HEK293 (cell line): ENCODE measurements around the gene TRPM5.

Experiments
- AEBP2 ChIP-seq: fragments of 450-650 bp; formaldehyde crosslinking; IDR thresholded peaks from 2 replicates; pipeline ENCODE4 v1.5.1; 2016; ENCODE audit warnings: missing biosample characterization, missing genetic modification characterization, borderline replicate concordance
- EGR2 ChIP-seq: fragments of 450-650 bp; formaldehyde crosslinking; IDR thresholded peaks from 2 replicates; pipeline ENCODE4 v1.5.1; 2016; ENCODE audit warnings: low read depth, missing biosample characterization, missing genetic modification characterization
- HOXD13 ChIP-seq: sonication (generic); formaldehyde crosslinking; IDR thresholded peaks from 2 replicates; pipeline ENCODE4 v1.8.0; 2022; ENCODE audit warnings: missing genetic modification reagents, borderline replicate concordance
- PRDM10 ChIP-seq: fragments of 450-650 bp; formaldehyde crosslinking; IDR thresholded peaks from 2 replicates; pipeline ENCODE4 v1.5.1; 2016; ENCODE audit warnings: missing biosample characterization, missing genetic modification characterization
- PRDM4 ChIP-seq: fragments of 450-650 bp; formaldehyde crosslinking; IDR thresholded peaks from 2 replicates; pipeline ENCODE4 v1.5.1; 2017; ENCODE audit warnings: missing biosample characterization, missing genetic modification characterization
- SALL2 ChIP-seq: fragments of 450-650 bp; formaldehyde crosslinking; IDR thresholded peaks from 2 replicates; pipeline ENCODE4 v1.5.0; 2017; ENCODE audit warnings: missing biosample characterization, mild to moderate bottlenecking, missing genetic modification characterization, borderline replicate concordance
- ZBTB6 ChIP-seq: fragments of 450-650 bp; formaldehyde crosslinking; IDR thresholded peaks from 2 replicates; pipeline ENCODE4 v1.5.1; 2017; ENCODE audit warnings: missing biosample characterization, missing genetic modification characterization
- ZBTB8A ChIP-seq: fragments of 450-650 bp; formaldehyde crosslinking; IDR thresholded peaks from 2 replicates; pipeline ENCODE4 v1.5.1; 2016; ENCODE audit warnings: missing biosample characterization, missing genetic modification characterization
- ZNF10 ChIP-seq: fragments of 450-650 bp; formaldehyde crosslinking; IDR thresholded peaks from 2 replicates; pipeline ENCODE4 v1.5.1; 2017; ENCODE audit warnings: missing biosample characterization, missing genetic modification characterization
- ZNF133 ChIP-seq: fragments of 450-650 bp; formaldehyde crosslinking; IDR thresholded peaks from 2 replicates; pipeline ENCODE4 v1.5.1; 2016; ENCODE audit warnings: missing biosample characterization, missing genetic modification characterization
- ZNF214 ChIP-seq: fragments of 450-650 bp; formaldehyde crosslinking; IDR thresholded peaks from 2 replicates; pipeline ENCODE4 v1.5.1; 2017; ENCODE audit warnings: missing biosample characterization, mild to moderate bottlenecking, missing genetic modification characterization, borderline replicate concordance
- ZNF433 ChIP-seq: fragments of 450-650 bp; formaldehyde crosslinking; IDR thresholded peaks from 2 replicates; pipeline ENCODE4 v1.5.1; 2016; ENCODE audit warnings: missing biosample characterization, missing genetic modification characterization, low read depth
- ZNF513 ChIP-seq: fragments of 450-650 bp; IDR thresholded peaks from 2 replicates; pipeline ENCODE4 v1.5.1; 2018; ENCODE audit warnings: missing biosample characterization, missing genetic modification characterization
- ZNF596 ChIP-seq: fragments of 450-650 bp; IDR thresholded peaks from 2 replicates; pipeline ENCODE4 v1.5.0; 2018; ENCODE audit warnings: missing biosample characterization, mild to moderate bottlenecking, missing genetic modification characterization, moderate library complexity
- ZNF624 ChIP-seq: fragments of 450-650 bp; formaldehyde crosslinking; IDR thresholded peaks from 2 replicates; pipeline ENCODE4 v1.5.1; 2017; ENCODE audit warnings: missing biosample characterization, missing genetic modification characterization
- ZNF707 ChIP-seq: fragments of 450-650 bp; formaldehyde crosslinking; IDR thresholded peaks from 2 replicates; pipeline ENCODE4 v1.5.1; 2016; ENCODE audit warnings: missing biosample characterization, missing genetic modification characterization
- TF ChIP-seq, protein P1 (sequence below): fragments of 450-650 bp; formaldehyde crosslinking; IDR thresholded peaks from 2 replicates; pipeline ENCODE4 v1.5.1; 2016; ENCODE audit warnings: missing biosample characterization, missing genetic modification characterization
- TF ChIP-seq, protein P2 (sequence below): fragments of 450-650 bp; formaldehyde crosslinking; IDR thresholded peaks from 2 replicates; pipeline ENCODE4 v1.5.1; 2016; ENCODE audit warnings: missing biosample characterization, missing genetic modification characterization
- TF ChIP-seq, protein P3 (sequence below): fragments of 450-650 bp; formaldehyde crosslinking; IDR thresholded peaks from 2 replicates; pipeline ENCODE4 v1.5.1; 2016; ENCODE audit warnings: missing biosample characterization, missing genetic modification characterization
- TF ChIP-seq, protein P4 (sequence below): fragments of 450-650 bp; IDR thresholded peaks from 2 replicates; pipeline ENCODE4 v1.5.1; 2018; ENCODE audit warnings: missing biosample characterization, mild to moderate bottlenecking, missing genetic modification characterization

TRPM5 gene

DNA sequence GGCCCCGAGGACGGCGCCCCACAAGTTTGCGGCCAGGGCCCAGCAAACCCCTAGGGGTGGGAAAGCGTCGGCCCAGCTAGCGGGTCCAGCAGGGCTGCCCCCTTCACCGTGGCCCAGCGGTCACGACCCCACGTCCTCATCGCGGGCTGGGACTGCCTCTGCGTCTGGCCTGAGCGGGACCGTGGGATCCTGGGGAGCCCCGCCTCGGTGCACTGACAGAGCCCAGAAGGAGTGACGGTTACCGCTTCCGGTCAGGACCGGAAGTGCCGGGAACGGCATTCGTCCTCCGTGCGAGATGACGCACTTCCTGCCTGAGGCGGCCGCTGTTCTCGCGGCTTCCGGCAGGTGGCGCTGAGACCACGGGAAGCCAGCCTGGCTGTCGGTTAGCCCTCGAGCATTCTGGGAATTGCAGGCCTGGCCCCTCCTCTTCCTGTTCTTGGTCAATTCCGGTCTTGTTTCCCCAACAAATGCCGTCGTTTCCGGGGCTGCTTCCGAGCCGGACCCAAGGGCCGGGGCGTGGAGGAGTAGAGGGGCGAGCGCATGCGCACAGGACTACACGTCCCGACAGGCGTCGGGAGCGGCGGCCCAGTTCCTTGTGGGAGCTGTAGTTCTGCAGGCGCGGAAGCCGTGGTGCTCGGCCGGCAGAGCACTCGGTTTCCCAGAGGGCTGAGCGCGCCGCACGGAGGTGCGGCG is 44.1 kb downstream of the TRPM5 start, which contains the start of gene TSSC4 (continued):
- 0 out of 2 replicates have a peak, but pooled peaks have one; percentile 42 for TF ChIP-seq ZBTB6 (tag by site-specific recombination)
- TF ChIP-seq, protein P1, sequence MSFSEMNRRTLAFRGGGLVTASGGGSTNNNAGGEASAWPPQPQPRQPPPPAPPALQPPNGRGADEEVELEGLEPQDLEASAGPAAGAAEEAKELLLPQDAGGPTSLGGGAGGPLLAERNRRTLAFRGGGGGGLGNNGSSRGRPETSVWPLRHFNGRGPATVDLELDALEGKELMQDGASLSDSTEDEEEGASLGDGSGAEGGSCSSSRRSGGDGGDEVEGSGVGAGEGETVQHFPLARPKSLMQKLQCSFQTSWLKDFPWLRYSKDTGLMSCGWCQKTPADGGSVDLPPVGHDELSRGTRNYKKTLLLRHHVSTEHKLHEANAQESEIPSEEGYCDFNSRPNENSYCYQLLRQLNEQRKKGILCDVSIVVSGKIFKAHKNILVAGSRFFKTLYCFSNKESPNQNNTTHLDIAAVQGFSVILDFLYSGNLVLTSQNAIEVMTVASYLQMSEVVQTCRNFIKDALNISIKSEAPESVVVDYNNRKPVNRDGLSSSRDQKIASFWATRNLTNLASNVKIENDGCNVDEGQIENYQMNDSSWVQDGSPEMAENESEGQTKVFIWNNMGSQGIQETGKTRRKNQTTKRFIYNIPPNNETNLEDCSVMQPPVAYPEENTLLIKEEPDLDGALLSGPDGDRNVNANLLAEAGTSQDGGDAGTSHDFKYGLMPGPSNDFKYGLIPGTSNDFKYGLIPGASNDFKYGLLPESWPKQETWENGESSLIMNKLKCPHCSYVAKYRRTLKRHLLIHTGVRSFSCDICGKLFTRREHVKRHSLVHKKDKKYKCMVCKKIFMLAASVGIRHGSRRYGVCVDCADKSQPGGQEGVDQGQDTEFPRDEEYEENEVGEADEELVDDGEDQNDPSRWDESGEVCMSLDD (tag by site-specific recombination), result peak; percentile 88
- TF ChIP-seq ZNF433 (tag by site-specific recombination), result no peak
- TF ChIP-seq, protein P2, sequence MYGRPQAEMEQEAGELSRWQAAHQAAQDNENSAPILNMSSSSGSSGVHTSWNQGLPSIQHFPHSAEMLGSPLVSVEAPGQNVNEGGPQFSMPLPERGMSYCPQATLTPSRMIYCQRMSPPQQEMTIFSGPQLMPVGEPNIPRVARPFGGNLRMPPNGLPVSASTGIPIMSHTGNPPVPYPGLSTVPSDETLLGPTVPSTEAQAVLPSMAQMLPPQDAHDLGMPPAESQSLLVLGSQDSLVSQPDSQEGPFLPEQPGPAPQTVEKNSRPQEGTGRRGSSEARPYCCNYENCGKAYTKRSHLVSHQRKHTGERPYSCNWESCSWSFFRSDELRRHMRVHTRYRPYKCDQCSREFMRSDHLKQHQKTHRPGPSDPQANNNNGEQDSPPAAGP (tag by site-specific recombination), result peak; percentile 72; the same call in 1 of the 2 replicates
- TF ChIP-seq ZNF624 (tag by site-specific recombination), result no peak
- TF ChIP-seq ZNF214 (tag by site-specific recombination), result no peak
- TF ChIP-seq ZNF596 (tag by site-specific recombination), result no peak
- TF ChIP-seq EGR2 (tag by site-specific recombination), result no peak
- no peak for TF ChIP-seq ZNF707 (tag by site-specific recombination)
- no peak for TF ChIP-seq PRDM10 (tag by site-specific recombination)
- no peak for TF ChIP-seq ZNF513 (tag by site-specific recombination)
- TF ChIP-seq AEBP2 (tag by site-specific recombination), result no peak
- TF ChIP-seq ZNF10 (tag by site-specific recombination), result 0 out of 2 replicates have a peak, but pooled peaks have one; percentile 15
- peak; percentile 39; the same call in 1 of the 2 replicates for TF ChIP-seq ZBTB8A
- TF ChIP-seq, protein P3, sequence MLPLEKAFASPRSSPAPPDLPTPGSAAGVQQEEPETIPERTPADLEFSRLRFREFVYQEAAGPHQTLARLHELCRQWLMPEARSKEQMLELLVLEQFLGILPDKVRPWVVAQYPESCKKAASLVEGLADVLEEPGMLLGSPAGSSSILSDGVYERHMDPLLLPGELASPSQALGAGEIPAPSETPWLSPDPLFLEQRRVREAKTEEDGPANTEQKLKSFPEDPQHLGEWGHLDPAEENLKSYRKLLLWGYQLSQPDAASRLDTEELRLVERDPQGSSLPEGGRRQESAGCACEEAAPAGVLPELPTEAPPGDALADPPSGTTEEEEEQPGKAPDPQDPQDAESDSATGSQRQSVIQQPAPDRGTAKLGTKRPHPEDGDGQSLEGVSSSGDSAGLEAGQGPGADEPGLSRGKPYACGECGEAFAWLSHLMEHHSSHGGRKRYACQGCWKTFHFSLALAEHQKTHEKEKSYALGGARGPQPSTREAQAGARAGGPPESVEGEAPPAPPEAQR, result no peak
- TF ChIP-seq ZNF133 (tag by site-specific recombination), result no peak
- no peak for TF ChIP-seq SALL2 (tag by site-specific recombination)
- TF ChIP-seq, protein P4, sequence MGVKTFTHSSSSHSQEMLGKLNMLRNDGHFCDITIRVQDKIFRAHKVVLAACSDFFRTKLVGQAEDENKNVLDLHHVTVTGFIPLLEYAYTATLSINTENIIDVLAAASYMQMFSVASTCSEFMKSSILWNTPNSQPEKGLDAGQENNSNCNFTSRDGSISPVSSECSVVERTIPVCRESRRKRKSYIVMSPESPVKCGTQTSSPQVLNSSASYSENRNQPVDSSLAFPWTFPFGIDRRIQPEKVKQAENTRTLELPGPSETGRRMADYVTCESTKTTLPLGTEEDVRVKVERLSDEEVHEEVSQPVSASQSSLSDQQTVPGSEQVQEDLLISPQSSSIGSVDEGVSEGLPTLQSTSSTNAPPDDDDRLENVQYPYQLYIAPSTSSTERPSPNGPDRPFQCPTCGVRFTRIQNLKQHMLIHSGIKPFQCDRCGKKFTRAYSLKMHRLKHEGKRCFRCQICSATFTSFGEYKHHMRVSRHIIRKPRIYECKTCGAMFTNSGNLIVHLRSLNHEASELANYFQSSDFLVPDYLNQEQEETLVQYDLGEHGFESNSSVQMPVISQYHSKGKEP (tag by site-specific recombination), result no peak
- TF ChIP-seq HOXD13 (CRISPR knock-in tag), result no peak
- TF ChIP-seq PRDM4 (tag by site-specific recombination), result no peak
